Measurements from ENCODE around the gene ADCY3. TPM values are rescaled to one million over a fixed set of nuclear protein-coding genes. Genes with fewer than 3 reads are reported as not detected.

The ADCY3 gene
- total RNA-seq, 1 experiment from 2014 or later = 39.5 TPM

DNA sequence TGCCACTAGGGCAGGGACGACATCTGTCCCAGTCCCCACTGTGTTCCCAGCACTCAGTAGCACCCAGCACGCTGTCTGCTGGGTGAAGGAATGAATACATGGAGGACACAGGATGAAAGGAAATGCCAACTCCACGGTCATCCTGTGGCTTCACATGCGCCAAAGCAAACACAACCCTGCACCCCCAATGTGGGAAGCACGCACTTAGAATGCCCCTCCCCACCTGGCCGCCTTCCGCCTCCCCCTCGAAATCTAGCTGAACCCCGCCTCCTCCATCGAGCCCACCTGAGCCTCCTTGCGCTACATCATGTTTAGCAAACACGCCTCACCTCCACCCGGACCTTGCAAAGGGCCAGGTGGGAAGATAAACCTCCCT is 33.9 kb downstream of the ADCY3 start:
- H3K27ac Mint-ChIP-seq = peak overlapping the region in 1 of 3 experiments; percentile 72; a peak in 2 of 7 replicates
- H3K4ac ChIP-seq (ENCODE audit: low read depth, low read length) = no peak overlapping the region
- no CpG with 5 or more reads among the region's 13 CpGs for WGBS (ENCODE audit: extremely low coverage, insufficient read length, low lambda C conversion rate)
- no peak overlapping the region for H3K23ac ChIP-seq (ENCODE audit: insufficient read length, low read depth, low read length)
- no peak for DNase-seq
- no peak overlapping the region for H2BK12ac ChIP-seq (ENCODE audit: insufficient read length, low read depth, low read length)
- peaks cover 11 to 16% of the 10 kb centered on the region in 2 experiments for H3K4me1 Mint-ChIP-seq
- no peak overlapping the region for H4K5ac ChIP-seq (ENCODE audit: insufficient read length, low read depth, low read length)
- H3T11ph ChIP-seq (ENCODE audit: low read length) = no peak overlapping the region
- H3K4me3 Mint-ChIP-seq = no peak overlapping the region
- H3K9ac ChIP-seq (ENCODE audit: extremely low read depth, insufficient read length, low read length) = no peak overlapping the region
- no peak overlapping the region for H3K56ac ChIP-seq (ENCODE audit: insufficient read length, low read depth, low read length)
- H2BK15ac ChIP-seq (ENCODE audit: low read depth, low read length) = no peak overlapping the region
- H2BK5ac ChIP-seq (ENCODE audit: insufficient read length, low read length) = no peak overlapping the region
- H3K4me1 ChIP-seq (ENCODE audit: insufficient read depth, low read length) = no peaks in the 10 kb centered on the region; the same call in 1 of the 2 replicates
- H2BK20ac ChIP-seq (ENCODE audit: low read depth, low read length, poor library complexity, severe bottlenecking) = no peak overlapping the region
- no peaks in the 10 kb centered on the region for H3K9me3 Mint-ChIP-seq
- TF ChIP-seq, protein P1, sequence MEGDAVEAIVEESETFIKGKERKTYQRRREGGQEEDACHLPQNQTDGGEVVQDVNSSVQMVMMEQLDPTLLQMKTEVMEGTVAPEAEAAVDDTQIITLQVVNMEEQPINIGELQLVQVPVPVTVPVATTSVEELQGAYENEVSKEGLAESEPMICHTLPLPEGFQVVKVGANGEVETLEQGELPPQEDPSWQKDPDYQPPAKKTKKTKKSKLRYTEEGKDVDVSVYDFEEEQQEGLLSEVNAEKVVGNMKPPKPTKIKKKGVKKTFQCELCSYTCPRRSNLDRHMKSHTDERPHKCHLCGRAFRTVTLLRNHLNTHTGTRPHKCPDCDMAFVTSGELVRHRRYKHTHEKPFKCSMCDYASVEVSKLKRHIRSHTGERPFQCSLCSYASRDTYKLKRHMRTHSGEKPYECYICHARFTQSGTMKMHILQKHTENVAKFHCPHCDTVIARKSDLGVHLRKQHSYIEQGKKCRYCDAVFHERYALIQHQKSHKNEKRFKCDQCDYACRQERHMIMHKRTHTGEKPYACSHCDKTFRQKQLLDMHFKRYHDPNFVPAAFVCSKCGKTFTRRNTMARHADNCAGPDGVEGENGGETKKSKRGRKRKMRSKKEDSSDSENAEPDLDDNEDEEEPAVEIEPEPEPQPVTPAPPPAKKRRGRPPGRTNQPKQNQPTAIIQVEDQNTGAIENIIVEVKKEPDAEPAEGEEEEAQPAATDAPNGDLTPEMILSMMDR (conservative IDR thresholded peaks at IDR 0.05) = no peak
- no peaks in the 10 kb centered on the region for H3K27me3 ChIP-seq (ENCODE audit: insufficient read depth, low read length)
- H3K4me2 ChIP-seq (ENCODE audit: insufficient read depth, insufficient read length, low read length) = no peak overlapping the region
- H3K36me3 Mint-ChIP-seq (ENCODE audit: insufficient read depth in 1 of 3, low read depth in 3 of 3) = peaks cover 0 to 4% (median 0%) of the 10 kb centered on the region in 3 experiments; a peak in 2 of 7 replicates
- no peaks in the 10 kb centered on the region for H3K23me2 ChIP-seq (ENCODE audit: insufficient read length, low read depth, low read length, poor library complexity, severe bottlenecking)
- H4K20me1 ChIP-seq (ENCODE audit: control insufficient read depth, insufficient read depth, insufficient read length) = no peaks in the 10 kb centered on the region
- no peaks in the 10 kb centered on the region for H3K79me1 ChIP-seq (ENCODE audit: insufficient read depth, low read depth, low read length, poor library complexity, severe bottlenecking)
- no peaks in the 10 kb centered on the region for H3K79me2 ChIP-seq (ENCODE audit: insufficient read depth, low read length)
- H4K8ac ChIP-seq (replicated peaks; ENCODE audit: insufficient read length, low read depth, low read length) = no peak overlapping the region
- H4K91ac ChIP-seq (ENCODE audit: insufficient read length, low read depth, low read length) = no peak overlapping the region
- no peak overlapping the region for H3K18ac ChIP-seq (ENCODE audit: insufficient read length, low read depth, low read length)
- no peak overlapping the region for H3K27ac ChIP-seq (ENCODE audit: insufficient read length, low read depth, low read length)
- no peak overlapping the region for H2AFZ ChIP-seq (ENCODE audit: low read length)
- H3K9me3 ChIP-seq (ENCODE audit: control insufficient read depth, low read depth, low read length) = no peaks in the 10 kb centered on the region
- no peak overlapping the region for H3K14ac ChIP-seq (ENCODE audit: insufficient read depth, low read length)
- H3K27me3 Mint-ChIP-seq (ENCODE audit: low read depth) = no peaks in the 10 kb centered on the region
- H2BK120ac ChIP-seq (ENCODE audit: low read depth, low read length, poor library complexity, severe bottlenecking) = no peak overlapping the region
- no peak overlapping the region for H2AK5ac ChIP-seq (ENCODE audit: insufficient read length, low read length)

Measured in H9 (cell line).